ENCODE data around the gene UGT8.
"Not testable (repeated sequence)": the region's sequence is repeated elsewhere in the genome, so short reads cannot be mapped to it uniquely, and the experiment has no call there.

Gene UGT8

GRCh38 chr4:114598191-114599121 lies at the start of gene UGT8:
Gene UGT8 (plus strand): TSS chr4:114598807. CDS start chr4:114622881, 24,074 bp downstream.
- DNase-seq (ENCODE audit: low read depth, low spot score), result no peak

- no peak for DNase-seq (ENCODE audit: low read depth, low spot score)
Measured at GRCh38 chr4:114549638-114550037, 49.0 kb upstream of the UGT8 start.

GRCh38 chr4:114558446-114559020 lies 40.1 kb upstream of the UGT8 start:
- no peak for DNase-seq (ENCODE audit: low read depth, low spot score)

- no peak for DNase-seq (ENCODE audit: low read depth, low spot score)
Measured at GRCh38 chr4:114561590-114561989, 37.0 kb upstream of the UGT8 start.

GRCh38 chr4:114562176-114562904 lies 36.3 kb upstream of the UGT8 start:
- no peak for DNase-seq (ENCODE audit: low read depth, low spot score)

- DNase-seq (ENCODE audit: low read depth, low spot score), result no peak
Measured at GRCh38 chr4:114563536-114564315, 34.9 kb upstream of the UGT8 start.

- no peak for DNase-seq (ENCODE audit: low read depth, low spot score)
Measured at GRCh38 chr4:114577386-114577785, 21.2 kb upstream of the UGT8 start.

GRCh38 chr4:114582621-114583020 lies 16.0 kb upstream of the UGT8 start:
- DNase-seq (ENCODE audit: low read depth, low spot score), result no peak

GRCh38 chr4:114588305-114588704 lies 10.3 kb upstream of the UGT8 start:
- no peak for DNase-seq (ENCODE audit: low read depth, low spot score)

GRCh38 chr4:114590360-114590759 lies 8.2 kb upstream of the UGT8 start:
- not testable (repeated sequence) for DNase-seq (ENCODE audit: low read depth, low spot score)

- no peak for DNase-seq (ENCODE audit: low read depth, low spot score)
Measured at GRCh38 chr4:114593526-114593925, 5.1 kb upstream of the UGT8 start.

- no peak for DNase-seq (ENCODE audit: low read depth, low spot score)
Measured at GRCh38 chr4:114595207-114595606, 3.4 kb upstream of the UGT8 start.

GRCh38 chr4:114595921-114596320 lies 2.7 kb upstream of the UGT8 start:
- DNase-seq (ENCODE audit: low read depth, low spot score), result no peak

- no peak for DNase-seq (ENCODE audit: low read depth, low spot score)
Measured at GRCh38 chr4:114597410-114598115, 1.0 kb upstream of the UGT8 start.

- no peak for DNase-seq (ENCODE audit: low read depth, low spot score)
Measured at GRCh38 chr4:114599231-114599902, 760 bp downstream of the UGT8 start.

GRCh38 chr4:114599903-114600552 lies 1.4 kb downstream of the UGT8 start:
- no peak for DNase-seq (ENCODE audit: low read depth, low spot score)

GRCh38 chr4:114600672-114601071 lies 2.1 kb downstream of the UGT8 start:
- DNase-seq (ENCODE audit: low read depth, low spot score), result no peak

- no peak for DNase-seq (ENCODE audit: low read depth, low spot score)
Measured at GRCh38 chr4:114601304-114602052, 2.9 kb downstream of the UGT8 start.

GRCh38 chr4:114603497-114603896 lies 4.9 kb downstream of the UGT8 start:
- no peak for DNase-seq (ENCODE audit: low read depth, low spot score)
